Activated CD4-positive, alpha-beta memory T cell treated with anti-CD3 and anti-CD28 coated beads for 36 hours (primary cell): ENCODE results near the gene GALM. TPM values are rescaled to one million over a fixed set of nuclear protein-coding genes. Genes with fewer than 3 reads are reported as not detected.
"Not testable (repeated sequence)": the region's sequence is repeated elsewhere in the genome, so short reads cannot be mapped to it uniquely, and the experiment has no call there.

ENCODE experiments used
- CTCF ChIA-PET: fragments of 350-600 bp; sonication (Branson Sonifier 250); formaldehyde crosslinking; loops from one replicate; lab custom pipeline; 2021; ENCODE audit warnings: antibody characterized with exemption, inconsistent platforms; lab: Charles Lee
- POLR2A ChIA-PET: fragments of 350-600 bp; sonication (Branson Sonifier 250); formaldehyde crosslinking; loops from one replicate; lab custom pipeline; 2021; ENCODE audit warnings: antibody characterized with exemption; lab: Charles Lee
- DNase-seq: peaks from one replicate; pipeline ENCODE4 v3.0.0-alpha.2; 2020
- H3K27ac Mint-ChIP-seq: one replicate; pipeline ENCODE4 v1.8.0; 2021; ENCODE audit warnings: mixed read lengths
- H3K27me3 Mint-ChIP-seq: one replicate; pipeline ENCODE4 v1.8.0; 2021; ENCODE audit warnings: mixed read lengths
- H3K36me3 Mint-ChIP-seq: one replicate; pipeline ENCODE4 v1.8.0; 2021; ENCODE audit warnings: mixed read lengths
- H3K4me1 Mint-ChIP-seq: one replicate; pipeline ENCODE4 v1.8.0; 2021; ENCODE audit warnings: low read depth, mixed read lengths
- H3K4me3 Mint-ChIP-seq: one replicate; pipeline ENCODE4 v1.8.0; 2021; ENCODE audit warnings: mild to moderate bottlenecking, mixed read lengths
- H3K9me3 Mint-ChIP-seq: one replicate; pipeline ENCODE4 v1.8.0; 2021; ENCODE audit warnings: mixed read lengths
- intact Hi-C: fragments of 100-400 bp; cut with micrococcal nuclease; formaldehyde crosslinking; loops from one replicate; pipeline ENCODE4 v1.15.1; 2023
- total RNA-seq, 2 experiments: library from RNA; stranded (reverse); gene quantifications; one replicate each; pipeline ENCODE4 v1.2.3, GENCODE V29; 2021

The GALM gene
- total RNA-seq, 2 experiments from 2014 or later, result 90.2 to 95.3 TPM

- Mint-ChIP-seq H3K4me1 (peaks cover 70% of the 10 kb centered on the region), H3K27ac (peak overlapping the region; percentile 89), H3K27me3 (no peaks in the 10 kb centered on the region), H3K9me3 (peaks cover 3% of the 10 kb centered on the region), H3K4me3 (no peak overlapping the region), H3K36me3 (peaks cover 49% of the 10 kb centered on the region)
- ChIA-PET CTCF (interaction anchor here (0.6 to 1.3 kb wide), 2 partner anchors 9 to 25 kb away, joined by 3 to 4 read pairs; no protein-coding TSS in a partner anchor), POLR2A (interaction anchor here (0.5 to 1.5 kb wide), 3 partner anchors 10 to 108 kb away, joined by 3 to 5 read pairs (median 4); no protein-coding TSS in a partner anchor)
- intact Hi-C loops, result no loop called here
- DNase-seq, result no peak
Measured at GRCh38 chr2:38713338-38713737, 47.4 kb downstream of the GALM start.

DNA sequence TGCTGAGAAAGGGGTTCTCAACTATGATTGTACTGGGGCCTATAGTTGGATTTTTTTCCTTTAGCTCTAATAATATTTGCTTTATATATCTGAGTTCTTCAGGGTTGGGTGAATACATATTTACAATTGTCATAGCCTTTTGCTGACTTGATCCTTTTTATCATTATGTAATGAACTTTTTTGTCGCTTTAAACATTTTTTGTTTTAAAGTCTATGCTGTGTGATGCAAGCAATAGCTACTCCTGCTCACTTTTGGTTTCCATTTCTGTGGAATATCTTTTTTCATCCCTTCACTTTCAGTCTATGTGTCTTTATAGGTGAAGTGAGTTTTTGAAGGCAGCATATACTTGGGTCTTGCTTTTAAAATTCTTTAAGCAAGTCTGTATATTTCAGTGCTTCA is 49.0 kb downstream of the GALM start:
- POLR2A ChIA-PET, H3K4me3 Mint-ChIP-seq, H3K27me3 Mint-ChIP-seq, H3K9me3 Mint-ChIP-seq, DNase-seq, intact Hi-C loops: not testable (repeated sequence)
- Mint-ChIP-seq H3K4me1 (peaks cover 64% of the 10 kb centered on the region), H3K36me3 (peaks cover 56% of the 10 kb centered on the region), H3K27ac (peak overlapping the region; percentile 89)
- CTCF ChIA-PET, result interaction anchor here (0.6 to 1.4 kb wide), 2 partner anchors 133 to 135 kb away, joined by 3 to 6 read pairs; no protein-coding TSS in a partner anchor

- H3K9me3 Mint-ChIP-seq, result peaks cover 9% of the 10 kb centered on the region
- intact Hi-C loops, result no loop called here
- no peaks in the 10 kb centered on the region for H3K27me3 Mint-ChIP-seq
- CTCF ChIA-PET, result interaction anchor here (1.0 to 1.4 kb wide), 2 partner anchors 135 to 149 kb away, joined by 3 to 6 read pairs; no protein-coding TSS in a partner anchor
- POLR2A ChIA-PET, result interaction anchor here (1.7 kb wide), 1 partner anchor 118 kb away, joined by 3 read pairs; no protein-coding TSS in a partner anchor
- H3K36me3 Mint-ChIP-seq, result peaks cover 60% of the 10 kb centered on the region
- H3K4me1 Mint-ChIP-seq, result peaks cover 70% of the 10 kb centered on the region
- H3K4me3 Mint-ChIP-seq, result no peak overlapping the region
- H3K27ac Mint-ChIP-seq, result peak overlapping the region; percentile 89
- DNase-seq, result no peak
Measured at GRCh38 chr2:38716185-38716584, 50.3 kb downstream of the GALM start.

GRCh38 chr2:38718601-38719000 is 52.7 kb downstream of the GALM start:
- no peaks in the 10 kb centered on the region for H3K27me3 Mint-ChIP-seq
- peaks cover 73% of the 10 kb centered on the region for H3K4me1 Mint-ChIP-seq
- ChIA-PET CTCF (interaction anchor here (0.6 to 14.7 kb wide), 3 partner anchors 34 to 182 kb away, joined by 3 to 135 read pairs (median 4); no protein-coding TSS in a partner anchor), POLR2A (interaction anchor here (0.7 to 0.8 kb wide), 2 partner anchors 10 to 115 kb away, joined by 3 read pairs; no protein-coding TSS in a partner anchor)
- H3K27ac Mint-ChIP-seq, result peak overlapping the region; percentile 67
- intact Hi-C loops, result no loop called here
- peaks cover 49% of the 10 kb centered on the region for H3K36me3 Mint-ChIP-seq
- H3K9me3 Mint-ChIP-seq, result peaks cover 6% of the 10 kb centered on the region
- no peak for DNase-seq
- no peak overlapping the region for H3K4me3 Mint-ChIP-seq

- Mint-ChIP-seq H3K27ac (peak overlapping the region; percentile 24), H3K4me1 (peaks cover 73% of the 10 kb centered on the region), H3K36me3 (peaks cover 48% of the 10 kb centered on the region), H3K9me3 (peaks cover 6% of the 10 kb centered on the region), H3K27me3 (no peaks in the 10 kb centered on the region), H3K4me3 (no peak overlapping the region)
- intact Hi-C loops, result no loop called here
- DNase-seq, result no peak
- ChIA-PET POLR2A (no interaction called here), CTCF (interaction anchor here (0.6 to 14.7 kb wide), 3 partner anchors 116 to 155 kb away, joined by 5 to 135 read pairs (median 94); partner anchors contain the start of gene HNRNPLL)
Measured at GRCh38 chr2:38719706-38720105, 53.8 kb downstream of the GALM start.

DNA sequence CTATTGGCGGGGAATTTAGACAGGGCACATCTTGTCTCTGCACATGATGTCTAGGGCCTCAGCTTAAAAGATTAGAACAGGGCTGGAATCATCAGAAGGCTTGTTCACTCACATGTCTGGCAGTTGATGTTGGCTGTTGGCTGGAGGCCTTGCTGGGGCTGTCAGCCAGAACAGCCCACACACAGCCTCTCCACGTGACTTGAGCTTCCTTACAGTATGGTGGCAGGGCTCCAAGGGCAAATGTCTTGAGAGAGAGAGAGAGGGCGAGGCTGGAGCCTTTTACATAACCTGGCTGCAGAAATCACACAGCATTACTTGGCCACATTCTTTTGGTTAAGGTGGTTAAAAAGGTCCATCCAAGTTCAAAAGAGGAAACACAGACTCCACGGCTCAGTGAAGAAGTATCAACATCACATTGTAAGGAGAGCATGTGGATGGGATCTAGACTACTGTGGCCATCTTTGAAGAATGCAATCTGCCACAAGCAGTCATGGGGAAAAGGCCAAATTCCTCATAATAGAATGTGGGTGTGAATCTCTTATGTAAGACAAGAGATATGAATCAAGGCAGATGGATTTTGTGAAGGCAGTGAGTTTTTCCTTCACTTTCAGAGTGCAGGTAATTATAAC is 54.8 kb downstream of the GALM start:
- Mint-ChIP-seq H3K4me3 (peak overlapping the region; percentile 25), H3K27me3 (no peaks in the 10 kb centered on the region), H3K9me3 (peaks cover 6% of the 10 kb centered on the region), H3K27ac (peak overlapping the region; percentile 84), H3K4me1 (peaks cover 72% of the 10 kb centered on the region), H3K36me3 (peaks cover 44% of the 10 kb centered on the region)
- ChIA-PET CTCF (interaction anchor here (2.7 to 14.7 kb wide), 3 partner anchors 38 to 139 kb away, joined by 9 to 135 read pairs (median 94); partner anchors contain the start of gene HNRNPLL), POLR2A (interaction anchor here (0.7 to 4.3 kb wide), 4 partner anchors 54 to 147 kb away, joined by 3 to 50 read pairs (median 12); partner anchors contain the start of genes GALM and HNRNPLL)
- intact Hi-C loops, result no loop called here
- DNase-seq, result peak; percentile 47

DNA sequence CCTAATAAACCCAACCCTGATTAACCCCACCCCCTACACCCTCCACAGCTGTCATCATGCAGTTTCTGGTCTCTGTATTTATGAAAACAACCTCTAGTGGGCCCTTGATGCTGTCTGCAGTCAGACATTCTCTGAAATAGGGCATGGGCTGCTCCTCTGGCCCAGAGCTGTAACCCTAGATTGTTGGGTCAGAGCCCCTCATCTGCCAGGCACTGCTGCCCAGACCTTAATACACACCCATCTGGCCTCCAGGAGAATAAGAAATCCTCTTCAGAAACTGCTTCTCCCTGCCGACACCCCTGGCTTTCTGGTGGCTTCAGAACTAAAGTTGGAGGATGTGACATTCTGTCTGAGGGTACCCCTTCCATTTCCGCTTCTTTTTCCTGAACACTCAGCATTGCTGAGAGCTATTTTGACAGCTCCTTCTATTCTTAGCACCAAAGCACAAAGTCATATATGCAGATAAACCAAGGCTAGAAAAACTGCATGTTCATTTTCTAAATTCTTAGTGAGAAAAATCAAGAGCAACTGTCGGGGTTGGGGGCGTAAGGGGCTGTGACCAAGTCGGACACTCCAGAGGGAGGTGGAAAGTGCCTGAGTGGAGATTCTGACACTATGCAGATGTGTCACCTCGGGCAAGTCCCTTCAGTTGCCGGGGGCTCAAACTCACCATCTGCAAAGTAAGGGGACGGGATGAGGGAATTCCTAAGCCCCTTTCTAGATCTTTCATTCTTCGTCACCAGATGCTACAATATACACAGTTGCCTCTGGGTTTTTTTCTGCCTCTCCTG is 56.6 kb downstream of the GALM start:
- Mint-ChIP-seq H3K9me3 (peaks cover 6% of the 10 kb centered on the region), H3K27me3 (no peaks in the 10 kb centered on the region), H3K4me1 (peaks cover 66% of the 10 kb centered on the region), H3K36me3 (peaks cover 37% of the 10 kb centered on the region), H3K4me3 (peak overlapping the region; percentile 31), H3K27ac (peak overlapping the region; percentile 84)
- POLR2A ChIA-PET, result interaction anchor here (1.0 to 4.3 kb wide), 14 partner anchors 13 to 143 kb away, joined by 3 to 50 read pairs (median 9); partner anchors contain the start of genes GALM, HNRNPLL and SRSF7
- intact Hi-C loops, result loop anchor here (1.0 kb wide), 9 partner anchors 13 to 179 kb away; no protein-coding TSS in a partner anchor
- DNase-seq, result peak; percentile 85
- CTCF ChIA-PET, result interaction anchor here (0.9 to 14.7 kb wide), 18 partner anchors 9 to 213 kb away, joined by 3 to 135 read pairs (median 6); partner anchors contain the start of gene HNRNPLL

GRCh38 chr2:38723173-38723572 is 57.3 kb downstream of the GALM start:
- H3K9me3 Mint-ChIP-seq, result peaks cover 6% of the 10 kb centered on the region
- DNase-seq, result peak; percentile 51
- H3K4me1 Mint-ChIP-seq, result peaks cover 66% of the 10 kb centered on the region
- intact Hi-C loops, result loop anchor here (1.0 kb wide), 2 partner anchors 120 to 142 kb away; no protein-coding TSS in a partner anchor
- H3K4me3 Mint-ChIP-seq, result peak overlapping the region; percentile 31
- H3K27ac Mint-ChIP-seq, result peak overlapping the region; percentile 84
- no peaks in the 10 kb centered on the region for H3K27me3 Mint-ChIP-seq
- ChIA-PET POLR2A (interaction anchor here (1.1 to 4.3 kb wide), 12 partner anchors 14 to 143 kb away, joined by 3 to 50 read pairs (median 10); partner anchors contain the start of genes GALM, HNRNPLL and SRSF7), CTCF (interaction anchor here (0.6 to 14.7 kb wide), 16 partner anchors 9 to 154 kb away, joined by 3 to 135 read pairs (median 6); partner anchors contain the start of gene HNRNPLL)
- peaks cover 35% of the 10 kb centered on the region for H3K36me3 Mint-ChIP-seq

- POLR2A ChIA-PET, result no interaction called here
Measured at GRCh38 chr2:38727661-38728060, 61.7 kb downstream of the GALM start.

GRCh38 chr2:38728694-38729093 is 62.8 kb downstream of the GALM start:
- intact Hi-C loops, result loop anchor here (1.0 kb wide), 2 partner anchors 12 to 16 kb away; no protein-coding TSS in a partner anchor
- Mint-ChIP-seq H3K36me3 (peaks cover 31% of the 10 kb centered on the region), H3K9me3 (no peaks in the 10 kb centered on the region), H3K27me3 (no peaks in the 10 kb centered on the region), H3K4me3 (no peak overlapping the region), H3K27ac (no peak overlapping the region), H3K4me1 (peaks cover 22% of the 10 kb centered on the region)
- DNase-seq, result no peak
- ChIA-PET POLR2A (no interaction called here), CTCF (interaction anchor here (0.7 to 14.7 kb wide), 4 partner anchors 11 to 147 kb away, joined by 3 to 135 read pairs (median 4); no protein-coding TSS in a partner anchor)

More at GRCh38 chr2:38727661-38728060, 61.7 kb downstream of the GALM start:
- no peaks in the 10 kb centered on the region for H3K9me3 Mint-ChIP-seq
- H3K27me3 Mint-ChIP-seq, result no peaks in the 10 kb centered on the region
- H3K36me3 Mint-ChIP-seq, result peaks cover 28% of the 10 kb centered on the region
- H3K27ac Mint-ChIP-seq, result no peak overlapping the region
- CTCF ChIA-PET, result interaction anchor here (1.8 to 14.7 kb wide), 2 partner anchors 17 to 146 kb away, joined by 4 to 135 read pairs; no protein-coding TSS in a partner anchor
- no peak overlapping the region for H3K4me3 Mint-ChIP-seq
- intact Hi-C loops, result loop anchor here (1.0 kb wide), 1 partner anchor 17 kb away; no protein-coding TSS in a partner anchor
- no peak for DNase-seq
- H3K4me1 Mint-ChIP-seq, result peaks cover 32% of the 10 kb centered on the region

GRCh38 chr2:38731090-38731489 is 65.2 kb downstream of the GALM start:
- CTCF ChIA-PET, result interaction anchor here (1.3 to 14.7 kb wide), 4 partner anchors 10 to 150 kb away, joined by 4 to 135 read pairs (median 16); no protein-coding TSS in a partner anchor
- POLR2A ChIA-PET, result interaction anchor here (0.6 to 2.9 kb wide), 2 partner anchors 11 to 198 kb away, joined by 4 to 12 read pairs; no protein-coding TSS in a partner anchor
- Mint-ChIP-seq H3K27me3 (no peaks in the 10 kb centered on the region), H3K36me3 (peaks cover 30% of the 10 kb centered on the region), H3K4me1 (no peaks in the 10 kb centered on the region), H3K4me3 (no peak overlapping the region), H3K27ac (no peak overlapping the region), H3K9me3 (no peaks in the 10 kb centered on the region)
- DNase-seq, result no peak
- intact Hi-C loops, result no loop called here
